CD4-positive, CD25-positive, alpha-beta regulatory T cell (primary cell): ENCODE measurements around the gene MAP2K5. TPM values are rescaled to one million over a fixed set of nuclear protein-coding genes. Genes with fewer than 3 reads are reported as not detected.
"Not testable (repeated sequence)": the region's sequence is repeated elsewhere in the genome, so short reads cannot be mapped to it uniquely, and the experiment has no call there.

Experiments used
- ATAC-seq, 2 donors: fragments of 150-1000 bp; cut with Tn5 transposase; one replicate each; pipeline ENCODE4 v1.10.0; 2021; ENCODE audit warnings: low read depth in 2 of 2, moderate number of reproducible peaks in 2 of 2, moderate library complexity in 1 of 2
- DNase-seq, 3 donors: peaks; one replicate each; pipeline versions ENCODE4 v3.0.0 to v3.0.0-alpha.2; 2012 to 2022; ENCODE audit warnings: mixed read lengths in 1 of 3
- H3K27ac ChIP-seq: one replicate; pipeline ENCODE4 v1.7.0; 2013; ENCODE audit warnings: mild to moderate bottlenecking, low read length; ENCODE audit not compliant: insufficient read depth, poor library complexity, severe bottlenecking
- H3K27me3 ChIP-seq: one replicate; pipeline ENCODE4 v1.7.0; 2013; ENCODE audit warnings: low read length; ENCODE audit not compliant: control insufficient read depth, insufficient read depth
- H3K36me3 ChIP-seq: one replicate; pipeline ENCODE4 v1.7.0; 2013; ENCODE audit warnings: mild to moderate bottlenecking, low read length, moderate library complexity; ENCODE audit not compliant: control insufficient read depth, insufficient read depth
- H3K4me1 ChIP-seq: 2 replicates; pipeline ENCODE4 v1.7.0; 2013; ENCODE audit warnings: mild to moderate bottlenecking, low read length; ENCODE audit not compliant: insufficient read depth, control insufficient read depth, poor library complexity, severe bottlenecking
- H3K4me3 ChIP-seq: one replicate; pipeline ENCODE4 v1.7.0; 2013; ENCODE audit warnings: low read depth, mild to moderate bottlenecking, low read length, moderate library complexity
- H3K9me3 ChIP-seq, 2 experiments: 1 replicate in 1 of 2; 2 replicates in 1 of 2; pipeline ENCODE4 v1.7.0; 2013; ENCODE audit warnings: low read length in 2 of 2, mild to moderate bottlenecking in 1 of 2, moderate library complexity in 1 of 2; ENCODE audit not compliant: control insufficient read depth in 2 of 2
- H3K27ac Mint-ChIP-seq, 3 donors: one replicate each; pipeline ENCODE4 v1.8.0; 2020 to 2022; ENCODE audit warnings: mild to moderate bottlenecking in 3 of 3, mixed read lengths in 3 of 3, moderate library complexity in 2 of 3
- H3K27me3 Mint-ChIP-seq: one replicate; pipeline ENCODE4 v1.8.0; 2022; ENCODE audit warnings: mild to moderate bottlenecking, mixed read lengths
- H3K36me3 Mint-ChIP-seq: one replicate; pipeline ENCODE4 v1.8.0; 2020; ENCODE audit warnings: mixed read lengths
- H3K4me1 Mint-ChIP-seq, 4 donors: one replicate each; pipeline ENCODE4 v1.8.0; 2020 to 2022; ENCODE audit warnings: mixed read lengths in 4 of 4, mild to moderate bottlenecking in 1 of 4
- H3K4me3 Mint-ChIP-seq, 4 donors: one replicate each; pipeline ENCODE4 v1.8.0; 2020 to 2022; ENCODE audit warnings: mild to moderate bottlenecking in 4 of 4, mixed read lengths in 4 of 4, moderate library complexity in 3 of 4
- H3K9me3 Mint-ChIP-seq, 7 donors: one replicate each; pipeline ENCODE4 v1.8.0; 2020 to 2022; ENCODE audit warnings: mixed read lengths in 7 of 7, mild to moderate bottlenecking in 3 of 7, moderate library complexity in 2 of 7
- polyA plus RNA-seq, 4 donors: library from polyadenylated mRNA; unstranded; fragments of 300-500 nt; fragmentation: Illumina TruSeq; gene quantifications; one replicate each; pipeline ENCODE4 v1.2.3, GENCODE V29; 2021
- total RNA-seq: library from RNA; stranded (reverse); gene quantifications from one replicate; pipeline ENCODE4 v1.2.3, GENCODE V29; 2022

Gene MAP2K5
- total and polyA plus RNA-seq, 5 donors from 2014 or later, result 14.5 to 30.8 (median 17.0) TPM

DNA sequence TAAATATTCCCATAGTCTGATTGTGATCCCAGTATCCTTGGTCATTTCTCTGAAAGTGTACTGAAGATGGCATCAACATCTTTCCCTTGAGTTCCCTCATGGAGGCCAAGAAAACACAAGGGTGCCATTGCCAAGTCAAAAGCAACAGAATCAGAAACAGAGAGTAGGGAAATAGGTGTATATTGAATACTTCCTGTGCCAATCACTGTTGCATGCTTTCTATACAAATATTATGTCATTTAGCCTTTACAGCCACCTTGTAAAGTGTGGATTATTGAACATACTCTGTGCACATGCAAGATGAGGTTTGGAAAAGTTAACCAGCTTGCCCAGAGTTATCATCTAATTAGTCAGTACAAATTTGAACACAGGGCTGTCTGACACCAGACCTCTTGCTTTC, 117.9 kb downstream of the MAP2K5 start:
- H3K27ac Mint-ChIP-seq, result no peak overlapping the region

GRCh38 chr15:67660874-67661606, 118.5 kb downstream of the MAP2K5 start:
- Mint-ChIP-seq H3K27me3 (no peaks in the 10 kb centered on the region), H3K9me3 (peaks cover 0 to under 1% (median 0%) of the 10 kb centered on the region in 7 donors), H3K4me1 (peaks cover 0 to 6% (median 0%) of the 10 kb centered on the region in 4 donors), H3K36me3 (peaks cover 43% of the 10 kb centered on the region), H3K4me3 (no peak overlapping the region), H3K27ac (no peak overlapping the region)
- H3K36me3 ChIP-seq, result peaks cover 8% of the 10 kb centered on the region
- no peak overlapping the region for H3K27ac ChIP-seq
- no peaks in the 10 kb centered on the region for H3K27me3 ChIP-seq
- no peaks in the 10 kb centered on the region for H3K4me1 ChIP-seq
- H3K9me3 ChIP-seq, result no peaks in the 10 kb centered on the region
- no peak for DNase-seq
- no peak overlapping the region for H3K4me3 ChIP-seq
- ATAC-seq, result no peak

More for the DNA sequence above, 117.9 kb downstream of the MAP2K5 start:
- Histone ChIP-seq H3K27me3 (no peaks in the 10 kb centered on the region), H3K4me3 (no peak overlapping the region), H3K36me3 (peaks cover 8% of the 10 kb centered on the region), H3K4me1 (no peaks in the 10 kb centered on the region), H3K9me3 (peaks cover 2 to 4% of the 10 kb centered on the region in 2 experiments), H3K27ac (no peak overlapping the region)
- H3K4me1 Mint-ChIP-seq, result peaks cover 0 to 6% (median 0%) of the 10 kb centered on the region in 4 donors
- peaks cover 49% of the 10 kb centered on the region for H3K36me3 Mint-ChIP-seq
- DNase-seq (no peak), ATAC-seq (no peak)
- peaks cover 0 to 6% (median 4%) of the 10 kb centered on the region in 7 donors for H3K9me3 Mint-ChIP-seq
- H3K4me3 Mint-ChIP-seq, result no peak overlapping the region
- H3K27me3 Mint-ChIP-seq, result no peaks in the 10 kb centered on the region

GRCh38 chr15:67670647-67671305, 128.3 kb downstream of the MAP2K5 start:
- Mint-ChIP-seq H3K9me3 (peaks cover 0 to 6% (median 2%) of the 10 kb centered on the region in 7 donors), H3K27ac (peak overlapping the region in 1 of 3 donors; percentile 50), H3K4me3 (no peak overlapping the region), H3K27me3 (no peaks in the 10 kb centered on the region), H3K36me3 (peaks cover 34% of the 10 kb centered on the region), H3K4me1 (no peaks in the 10 kb centered on the region)
- Histone ChIP-seq H3K27me3 (no peaks in the 10 kb centered on the region), H3K4me1 (no peaks in the 10 kb centered on the region), H3K9me3 (no peaks in the 10 kb centered on the region), H3K4me3 (no peak overlapping the region), H3K27ac (no peak overlapping the region), H3K36me3 (no peaks in the 10 kb centered on the region)
- no peak for DNase-seq
- no peak for ATAC-seq

DNA sequence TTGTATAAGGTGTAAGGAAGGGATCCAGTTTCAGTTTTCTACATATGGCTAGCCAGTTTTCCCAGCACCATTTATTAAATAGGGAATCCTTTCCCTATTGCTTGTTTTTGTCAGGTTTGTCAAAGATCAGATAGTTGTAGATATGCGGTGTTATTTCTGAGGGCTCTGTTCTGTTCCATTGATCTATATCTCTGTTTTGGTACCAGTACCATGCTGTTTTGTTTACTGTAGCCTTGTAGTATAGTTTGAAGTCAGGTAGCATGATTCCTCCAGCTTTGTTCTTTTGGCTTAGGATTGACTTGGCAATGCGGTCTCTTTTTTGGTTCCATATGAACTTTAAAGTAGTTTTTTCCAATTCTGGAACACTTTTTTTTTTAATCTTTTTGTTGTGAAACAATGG, 130.3 kb downstream of the MAP2K5 start:
- H3K36me3 ChIP-seq, H3K4me1 ChIP-seq, ATAC-seq, DNase-seq, H3K27me3 ChIP-seq, H3K4me1 Mint-ChIP-seq, H3K27ac Mint-ChIP-seq, H3K27me3 Mint-ChIP-seq, H3K9me3 ChIP-seq, H3K4me3 Mint-ChIP-seq, H3K9me3 Mint-ChIP-seq, H3K4me3 ChIP-seq, H3K27ac ChIP-seq: not testable (repeated sequence)
- H3K36me3 Mint-ChIP-seq, result peaks cover 39% of the 10 kb centered on the region

GRCh38 chr15:67674983-67675382, 132.5 kb downstream of the MAP2K5 start:
- H3K4me3 Mint-ChIP-seq, result no peak overlapping the region
- no peak overlapping the region for H3K27ac ChIP-seq
- H3K4me3 ChIP-seq, result no peak overlapping the region
- no peaks in the 10 kb centered on the region for H3K36me3 ChIP-seq
- H3K4me1 Mint-ChIP-seq, result no peaks in the 10 kb centered on the region
- no peaks in the 10 kb centered on the region for H3K27me3 ChIP-seq
- H3K9me3 Mint-ChIP-seq, result peaks cover 0 to 3% (median 2%) of the 10 kb centered on the region in 7 donors
- H3K27me3 Mint-ChIP-seq, result no peaks in the 10 kb centered on the region
- DNase-seq (no peak), ATAC-seq (no peak)
- H3K36me3 Mint-ChIP-seq, result peaks cover 40% of the 10 kb centered on the region
- H3K4me1 ChIP-seq, result no peaks in the 10 kb centered on the region
- no peaks in the 10 kb centered on the region for H3K9me3 ChIP-seq
- H3K27ac Mint-ChIP-seq, result no peak overlapping the region

DNA sequence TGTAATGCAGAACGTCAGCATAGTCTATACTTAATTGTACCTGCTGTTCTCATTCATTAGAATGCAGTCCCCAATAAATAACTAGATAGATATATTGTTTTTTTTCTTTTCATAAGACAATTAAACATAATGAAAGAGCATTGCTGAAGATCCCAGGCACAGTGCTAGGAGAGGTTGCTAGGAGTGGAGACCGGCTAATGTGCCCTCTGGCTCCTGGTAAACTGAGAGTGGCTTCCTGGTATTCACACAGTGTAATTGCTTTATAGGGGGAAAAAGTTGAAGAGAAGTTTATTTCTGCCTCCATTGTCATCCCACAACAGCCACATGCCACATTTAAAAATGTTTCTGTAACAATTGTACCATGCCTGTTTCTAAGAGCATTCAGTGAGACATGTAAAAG, 135.6 kb downstream of the MAP2K5 start:
- H3K9me3 Mint-ChIP-seq, result peaks cover 0 to 1% (median 0%) of the 10 kb centered on the region in 7 donors
- H3K27ac Mint-ChIP-seq, result no peak overlapping the region
- peaks cover 42% of the 10 kb centered on the region for H3K36me3 Mint-ChIP-seq
- H3K36me3 ChIP-seq, result no peaks in the 10 kb centered on the region
- DNase-seq, result no peak
- no peak for ATAC-seq
- H3K27me3 ChIP-seq, result no peaks in the 10 kb centered on the region
- no peaks in the 10 kb centered on the region for H3K9me3 ChIP-seq
- H3K4me1 ChIP-seq, result no peaks in the 10 kb centered on the region
- H3K4me1 Mint-ChIP-seq, result no peaks in the 10 kb centered on the region
- H3K4me3 ChIP-seq, result no peak overlapping the region
- H3K27ac ChIP-seq, result no peak overlapping the region
- H3K27me3 Mint-ChIP-seq, result no peaks in the 10 kb centered on the region
- no peak overlapping the region for H3K4me3 Mint-ChIP-seq

DNA sequence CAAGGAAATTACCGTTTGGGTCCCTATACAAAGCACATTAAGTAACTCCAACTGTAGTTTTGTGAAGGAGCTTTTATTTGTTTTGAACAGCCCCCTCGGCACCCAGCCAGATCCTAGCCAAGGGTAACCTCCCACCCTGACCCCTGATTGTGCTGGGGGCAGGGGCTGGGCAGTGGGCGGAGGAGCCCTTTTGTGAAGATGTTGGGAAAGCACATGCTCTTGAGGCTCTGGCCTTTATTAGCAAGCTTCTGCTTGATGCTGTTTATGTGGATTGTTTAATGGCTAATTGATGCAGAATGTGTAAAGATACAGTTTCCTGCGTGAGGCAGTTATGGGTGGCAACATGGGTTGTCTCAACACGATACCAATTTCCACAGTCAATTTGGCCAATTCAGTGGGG, 136.5 kb downstream of the MAP2K5 start:
- H3K4me3 Mint-ChIP-seq, result no peak overlapping the region
- H3K27me3 ChIP-seq, result no peaks in the 10 kb centered on the region
- ATAC-seq (no peak), DNase-seq (no peak)
- H3K4me1 Mint-ChIP-seq, result no peaks in the 10 kb centered on the region
- no peaks in the 10 kb centered on the region for H3K36me3 ChIP-seq
- no peaks in the 10 kb centered on the region for H3K4me1 ChIP-seq
- no peak overlapping the region for H3K27ac ChIP-seq
- H3K4me3 ChIP-seq, result no peak overlapping the region
- H3K9me3 ChIP-seq, result peaks cover 5 to 8% of the 10 kb centered on the region in 2 experiments
- no peaks in the 10 kb centered on the region for H3K27me3 Mint-ChIP-seq
- H3K9me3 Mint-ChIP-seq, result peaks cover 0 to 8% (median 0%) of the 10 kb centered on the region in 7 donors
- no peak overlapping the region for H3K27ac Mint-ChIP-seq
- peaks cover 47% of the 10 kb centered on the region for H3K36me3 Mint-ChIP-seq
